Epithelial cell of esophagus (primary cell): ENCODE measurements around the gene VIPR2.

Experiments
- DNase-seq: peaks from one replicate; pipeline ENCODE4 v3.0.0; 2010; ENCODE audit warnings: low read depth
- H3K4me3 ChIP-seq: 2 replicates; pipeline ENCODE4 v1.5.1; 2011; ENCODE audit warnings: mild to moderate bottlenecking, low read length, control low read depth
- CTCF ChIP-seq: IDR thresholded peaks from 2 replicates; pipeline ENCODE4 v1.5.1; 2011; ENCODE audit warnings: low read depth, mild to moderate bottlenecking, low read length, control low read depth, inconsistent platforms; ENCODE audit not compliant: insufficient read depth; ENCODE audit errors: missing control alignments

VIPR2 gene

GRCh38 chr7:159094023-159094740 lies 50.5 kb downstream of the VIPR2 start:
- no peak overlapping the region for H3K4me3 ChIP-seq
- DNase-seq = no peak
- TF ChIP-seq CTCF = no peak

GRCh38 chr7:159093351-159093971 lies 51.2 kb downstream of the VIPR2 start:
- no peak for DNase-seq
- H3K4me3 ChIP-seq = no peak overlapping the region
- TF ChIP-seq CTCF = no peak

GRCh38 chr7:159092701-159093121 lies 52.0 kb downstream of the VIPR2 start:
- DNase-seq = no peak
- no peak for TF ChIP-seq CTCF
- no peak overlapping the region for H3K4me3 ChIP-seq

GRCh38 chr7:159091480-159092475 lies 52.9 kb downstream of the VIPR2 start:
- DNase-seq = no peak
- H3K4me3 ChIP-seq = no peak overlapping the region
- no peak for TF ChIP-seq CTCF

GRCh38 chr7:159091041-159091440 lies 53.6 kb downstream of the VIPR2 start:
- no peak for TF ChIP-seq CTCF
- no peak overlapping the region for H3K4me3 ChIP-seq
- no peak for DNase-seq

GRCh38 chr7:159088016-159088865 lies 56.4 kb downstream of the VIPR2 start:
- no peak for DNase-seq
- no peak for TF ChIP-seq CTCF
- H3K4me3 ChIP-seq = no peak overlapping the region
